PC-9 (cell line): ENCODE results near the gene TTF2.

Experiments
- CTCF ChIP-seq: fragments of 200-600 bp; sonication (generic); conservative IDR thresholded peaks from 2 replicates; pipeline ENCODE4 v1.6.1; 2017; ENCODE audit warnings: mixed run types, antibody characterized with exemption, mild to moderate bottlenecking, moderate library complexity
- EZH2 ChIP-seq: fragments of 200-600 bp; sonication (generic); IDR thresholded peaks from 2 replicates; pipeline ENCODE4 v1.8.0; 2017; ENCODE audit warnings: antibody characterized with exemption, low read depth

- TF ChIP-seq CTCF (no peak), EZH2 (no peak)
Measured at GRCh38 chr1:117034791-117035290, 25.3 kb upstream of the TTF2 start.
